ENCODE measurements around the gene CCDC91. TPM values are rescaled to one million over a fixed set of nuclear protein-coding genes. Genes with fewer than 3 reads are reported as not detected.

The CCDC91 gene
- total RNA-seq, 4 donors from 2014 or later, result 55.6 to 74.0 (median 62.6) TPM

DNA sequence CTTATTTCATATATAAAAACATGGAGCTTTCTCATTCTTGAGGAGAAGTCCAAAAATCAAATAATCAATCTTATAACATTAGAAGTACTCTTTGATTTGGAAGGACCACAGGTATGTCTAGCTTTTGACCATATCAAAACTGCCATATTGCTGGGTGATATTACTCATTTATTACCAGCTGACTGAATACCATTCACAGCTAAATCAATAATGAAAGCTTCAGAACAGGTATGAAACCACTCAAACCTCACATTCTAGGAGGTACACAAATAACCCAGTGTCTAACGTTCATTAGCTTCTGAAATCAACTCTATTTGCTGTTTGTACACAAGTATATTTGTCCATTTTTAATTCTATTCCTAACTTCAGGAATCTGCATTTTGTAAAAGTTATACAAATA, 16.8 kb upstream of the CCDC91 start:
- no peak overlapping the region for H3K4me3 ChIP-seq (replicated peaks in 1 of 3)
- TF ChIP-seq POLR2A (IDR thresholded peaks at IDR 0.05), result no peak
- TF ChIP-seq, protein P1, sequence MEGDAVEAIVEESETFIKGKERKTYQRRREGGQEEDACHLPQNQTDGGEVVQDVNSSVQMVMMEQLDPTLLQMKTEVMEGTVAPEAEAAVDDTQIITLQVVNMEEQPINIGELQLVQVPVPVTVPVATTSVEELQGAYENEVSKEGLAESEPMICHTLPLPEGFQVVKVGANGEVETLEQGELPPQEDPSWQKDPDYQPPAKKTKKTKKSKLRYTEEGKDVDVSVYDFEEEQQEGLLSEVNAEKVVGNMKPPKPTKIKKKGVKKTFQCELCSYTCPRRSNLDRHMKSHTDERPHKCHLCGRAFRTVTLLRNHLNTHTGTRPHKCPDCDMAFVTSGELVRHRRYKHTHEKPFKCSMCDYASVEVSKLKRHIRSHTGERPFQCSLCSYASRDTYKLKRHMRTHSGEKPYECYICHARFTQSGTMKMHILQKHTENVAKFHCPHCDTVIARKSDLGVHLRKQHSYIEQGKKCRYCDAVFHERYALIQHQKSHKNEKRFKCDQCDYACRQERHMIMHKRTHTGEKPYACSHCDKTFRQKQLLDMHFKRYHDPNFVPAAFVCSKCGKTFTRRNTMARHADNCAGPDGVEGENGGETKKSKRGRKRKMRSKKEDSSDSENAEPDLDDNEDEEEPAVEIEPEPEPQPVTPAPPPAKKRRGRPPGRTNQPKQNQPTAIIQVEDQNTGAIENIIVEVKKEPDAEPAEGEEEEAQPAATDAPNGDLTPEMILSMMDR (IDR thresholded peaks at IDR 0.05), result no peak
- H3K27ac ChIP-seq, result no peak overlapping the region
- H3K27me3 ChIP-seq, result no peaks in the 10 kb centered on the region
- no peaks in the 10 kb centered on the region for H3K9me3 ChIP-seq
- no peak for DNase-seq
- H3K4me1 ChIP-seq, result no peaks in the 10 kb centered on the region
- H3K36me3 ChIP-seq, result no peaks in the 10 kb centered on the region
- intact Hi-C loops (cut with DNase I), result no loop called here
- WGBS, 2 donors, result 84 to 95% methylated on average over 1 of the region's 1 CpG

DNA sequence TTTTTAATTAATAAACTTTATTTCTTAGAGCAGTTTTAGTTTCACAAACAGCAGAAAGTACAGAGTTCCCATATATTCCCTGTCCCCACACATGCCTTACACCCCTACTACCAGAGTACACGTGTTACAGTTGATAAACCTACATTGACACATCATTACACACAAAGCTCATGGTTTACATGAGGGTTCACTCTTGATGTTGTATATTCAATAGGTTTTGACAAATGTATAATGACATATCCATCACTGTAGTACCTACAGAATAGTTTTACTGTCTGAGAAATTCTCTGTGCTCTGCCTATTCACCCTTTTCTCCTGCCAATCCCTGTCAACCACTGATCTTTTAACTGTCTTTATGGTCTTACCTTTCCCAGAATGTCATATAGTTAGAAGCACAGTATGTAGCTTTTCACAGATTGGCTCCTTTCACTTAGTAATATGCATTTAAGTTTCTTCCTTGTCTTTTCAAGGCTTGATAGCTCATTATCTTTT, 15.1 kb upstream of the CCDC91 start:
- Histone ChIP-seq H3K27ac (no peak overlapping the region), H3K4me1 (no peaks in the 10 kb centered on the region), H3K9me3 (no peaks in the 10 kb centered on the region), H3K36me3 (no peaks in the 10 kb centered on the region), H3K27me3 (no peaks in the 10 kb centered on the region), H3K4me3 (replicated peaks in 1 of 3) (no peak overlapping the region)
- intact Hi-C loops (cut with DNase I), result no loop called here
- no peak for DNase-seq
- TF ChIP-seq POLR2A (IDR thresholded peaks at IDR 0.05), result no peak
- TF ChIP-seq, protein P1 (IDR thresholded peaks at IDR 0.05), result no peak
- 43 to 96% methylated on average over 1 of the region's 1 CpG for WGBS, 2 donors

DNA sequence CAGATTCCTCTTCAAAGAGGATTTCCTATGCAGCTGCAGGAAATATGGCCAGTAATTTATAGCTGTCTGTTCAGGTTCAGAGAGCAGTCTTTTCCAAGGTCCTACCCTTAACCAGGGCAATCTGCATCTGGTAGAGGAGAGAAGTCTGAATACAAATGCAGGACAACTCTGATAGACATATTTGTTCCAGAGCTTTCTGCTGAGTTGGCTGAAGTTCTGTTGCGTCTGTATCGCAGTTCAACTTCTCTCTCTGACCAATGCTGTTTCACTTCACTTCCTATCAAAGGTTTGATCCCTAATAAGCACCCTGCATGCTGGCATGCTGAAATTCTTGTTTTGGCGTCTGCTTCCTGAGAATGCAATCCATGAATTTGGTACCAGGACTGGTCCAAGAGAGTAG, 14.0 kb upstream of the CCDC91 start:
- TF ChIP-seq, protein P1 (IDR thresholded peaks at IDR 0.05), result no peak
- no peak for TF ChIP-seq POLR2A (IDR thresholded peaks at IDR 0.05)
- Histone ChIP-seq H3K27ac (no peak overlapping the region), H3K9me3 (no peaks in the 10 kb centered on the region), H3K36me3 (no peaks in the 10 kb centered on the region), H3K4me1 (no peaks in the 10 kb centered on the region), H3K4me3 (replicated peaks in 1 of 3) (no peak overlapping the region), H3K27me3 (no peaks in the 10 kb centered on the region)
- no peak for DNase-seq
- 96 to 99% methylated on average over 3 of the region's 3 CpGs for WGBS, 2 donors
- intact Hi-C loops (cut with DNase I), result no loop called here

DNA sequence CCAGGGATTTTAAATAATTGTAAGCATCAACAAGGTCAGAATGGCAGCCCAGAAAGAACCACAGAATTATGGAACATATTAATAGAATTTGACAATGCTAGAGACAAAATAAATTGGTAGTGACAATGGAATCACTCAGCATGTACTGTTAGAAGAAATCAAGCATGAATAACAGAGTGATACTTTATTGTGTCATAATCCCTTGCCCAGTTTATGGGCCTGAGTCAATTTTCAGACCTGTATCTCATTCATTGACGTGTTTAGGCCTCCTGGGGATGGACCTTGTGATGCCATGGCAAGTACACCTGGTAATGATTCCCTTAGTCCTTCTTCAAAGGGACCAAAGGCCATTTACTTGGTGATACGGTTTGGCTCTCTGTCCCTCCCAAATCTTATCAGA, 12.8 kb upstream of the CCDC91 start:
- Histone ChIP-seq H3K4me3 (replicated peaks in 1 of 3) (no peak overlapping the region), H3K4me1 (no peaks in the 10 kb centered on the region), H3K9me3 (no peaks in the 10 kb centered on the region), H3K27ac (no peak overlapping the region), H3K36me3 (no peaks in the 10 kb centered on the region), H3K27me3 (no peaks in the 10 kb centered on the region)
- 96 to 100% methylated on average over 2 of the region's 2 CpGs for WGBS, 2 donors
- intact Hi-C loops (cut with DNase I), result no loop called here
- no peak for DNase-seq
- TF ChIP-seq, protein P1 (IDR thresholded peaks at IDR 0.05), result no peak
- TF ChIP-seq POLR2A (IDR thresholded peaks at IDR 0.05), result no peak

DNA sequence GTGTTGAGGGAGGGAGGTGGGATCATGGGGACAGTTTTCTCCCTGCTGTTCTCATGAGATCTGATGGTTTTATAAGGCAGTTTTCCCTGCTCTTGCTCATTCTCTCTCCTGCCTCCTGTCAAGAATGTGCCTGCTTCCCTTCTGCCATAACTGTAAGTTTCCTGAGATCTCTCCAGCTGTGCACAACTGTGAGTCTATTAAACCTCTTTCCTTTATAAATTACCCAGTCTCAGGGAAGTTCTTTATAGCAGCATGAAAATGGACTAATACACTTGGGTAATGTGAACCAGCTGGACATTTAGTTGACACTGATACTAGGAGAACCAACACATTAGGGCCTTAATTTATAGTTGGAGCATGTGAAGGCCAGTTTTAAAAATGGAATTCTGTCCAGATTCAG, 12.4 kb upstream of the CCDC91 start:
- DNase-seq, result no peak
- H3K27me3 ChIP-seq, result no peaks in the 10 kb centered on the region
- intact Hi-C loops (cut with DNase I), result no loop called here

More for the DNA sequence above, 12.4 kb upstream of the CCDC91 start:
- Histone ChIP-seq H3K4me1 (no peaks in the 10 kb centered on the region), H3K27ac (no peak overlapping the region), H3K4me3 (replicated peaks in 1 of 3) (no peak overlapping the region), H3K36me3 (no peaks in the 10 kb centered on the region), H3K9me3 (no peaks in the 10 kb centered on the region)
- TF ChIP-seq, protein P1 (IDR thresholded peaks at IDR 0.05), result no peak
- TF ChIP-seq POLR2A (IDR thresholded peaks at IDR 0.05), result no peak
